Measurements from ENCODE around the gene CNGA1.

GRCh38 chr4:47933840-47934239, 82.6 kb downstream of the CNGA1 start:
- TF ChIP-seq CTCF (IDR thresholded peaks at IDR 0.05) (peak in 2 of 4 experiments; percentile 9 to 41), POLR2A (IDR thresholded peaks at IDR 0.05) (no peak), POLR2AphosphoS5 (IDR thresholded peaks at IDR 0.05) (no peak)

Data from sigmoid colon (tissue), 4 donors.